ENCODE data around the gene TRIM15. TPM values are rescaled to one million over a fixed set of nuclear protein-coding genes. Genes with fewer than 3 reads are reported as not detected.

Gene TRIM15
- total and polyA plus RNA-seq, 2 of the 4 experiments (the other 2 are of a cell fraction): not detected

GRCh38 chr6:30143780-30144179, 19.6 kb upstream of the TRIM15 start:
- no peak overlapping the region for H2AFZ ChIP-seq (replicated peaks; ENCODE audit: low read length, poor library complexity)
- no peaks in the 10 kb centered on the region for H3K9me3 ChIP-seq (ENCODE audit: control insufficient read depth, insufficient read depth, low read length)
- no peak overlapping the region for H3K9ac ChIP-seq (ENCODE audit: low read depth, low read length)
- H4K91ac ChIP-seq (ENCODE audit: insufficient read depth, low read depth, low read length): no peak overlapping the region
- H3K4ac ChIP-seq (ENCODE audit: low read depth, low read length): no peak overlapping the region
- DNase-seq (no peak), ATAC-seq (ENCODE audit: low read depth) (no peak)
- H2BK5ac ChIP-seq (ENCODE audit: low read depth, low read length, poor library complexity, severe bottlenecking): no peak overlapping the region
- no peak overlapping the region for H3K23ac ChIP-seq (ENCODE audit: low read depth, low read length)
- H2AK9ac ChIP-seq (replicated peaks; ENCODE audit: low read depth, low read length, poor library complexity): no peak overlapping the region
- dilution Hi-C loops (cut with HindIII; ENCODE audit: low sequenced_read_pairs, unreplicated experiment) (no loop called here), intact Hi-C loops (cut with micrococcal nuclease) (no loop called here), in situ Hi-C loops (cut with MboI; ENCODE audit: low sequenced_read_pairs) (no loop called here)
- ChIA-PET CTCF (interaction anchor here (4.3 kb wide), 1 partner anchor 13 kb away, joined by 26 read pairs; no protein-coding TSS in a partner anchor), POLR2A (ENCODE audit: unreplicated experiment) (no interaction called here)
- WGBS, 2 experiments (ENCODE audit: extremely low coverage in 2 of 2, insufficient read length in 1 of 2): 38% methylated on average over 1 of the region's 2 CpGs; no CpG with 5 or more reads in 1 of the 2 experiments
- no TSS peak for BruUV-seq (replicated peaks)
- no peaks in the 10 kb centered on the region for H4K20me1 ChIP-seq (ENCODE audit: insufficient read depth, low read length)
- no peak overlapping the region for H3K18ac ChIP-seq (ENCODE audit: low read depth, low read length)
- H3K56ac ChIP-seq (ENCODE audit: extremely low read depth, insufficient read depth, low read length): no peak overlapping the region
- no peak overlapping the region for H2BK120ac ChIP-seq (ENCODE audit: low read depth, low read length)
- no peak overlapping the region for H4K5ac ChIP-seq (ENCODE audit: low read depth, low read length)
- no peak overlapping the region for H3K27ac ChIP-seq (ENCODE audit: insufficient read depth, low read length)
- H3K27me3 ChIP-seq (ENCODE audit: control insufficient read depth, insufficient read depth, low read length): peaks cover 32% of the 10 kb centered on the region
- no peaks in the 10 kb centered on the region for H3K79me1 ChIP-seq (ENCODE audit: low read depth in 1 of 2, low read length in 2 of 2)
- no peak overlapping the region for H2BK15ac ChIP-seq (ENCODE audit: low read depth, low read length)
- no peak overlapping the region for H3K4me2 ChIP-seq (ENCODE audit: low read depth, low read length)
- H2BK20ac ChIP-seq (ENCODE audit: low read depth, low read length): no peak overlapping the region
- H3K14ac ChIP-seq (replicated peaks; ENCODE audit: low read depth, low read length): no peak overlapping the region
- H3K4me1 ChIP-seq (ENCODE audit: control insufficient read depth, insufficient read depth, low read length): no peaks in the 10 kb centered on the region
- H3K36me3 ChIP-seq (ENCODE audit: control insufficient read depth, insufficient read depth, low read length): no peaks in the 10 kb centered on the region
- no peak overlapping the region for H4K8ac ChIP-seq (ENCODE audit: low read depth in 2 of 2, low read length in 2 of 2)
- no peak overlapping the region for H3K4me3 ChIP-seq (ENCODE audit: insufficient read depth, low read depth, low read length)
- no peak overlapping the region for H2AK5ac ChIP-seq (ENCODE audit: low read depth, low read length)
- no peaks in the 10 kb centered on the region for H3K9me1 ChIP-seq (ENCODE audit: insufficient read depth, low read length)
- TF ChIP-seq USF2 (IDR thresholded peaks at IDR 0.05; ENCODE audit: low read depth, low read length): no peak
- TF ChIP-seq BHLHE40 (IDR thresholded peaks at IDR 0.05; ENCODE audit: low read depth, low read length): no peak
- TF ChIP-seq RFX5 (IDR thresholded peaks at IDR 0.05; ENCODE audit: low read depth, low read length): no peak
- TF ChIP-seq CTCF (conservative IDR thresholded peaks at IDR 0.05; ENCODE audit: low read depth, low read length): no peak
- no peak for TF ChIP-seq MAZ (IDR thresholded peaks at IDR 0.05; ENCODE audit: borderline replicate concordance, low read depth, low read length)
- no peak for TF ChIP-seq FOS (IDR thresholded peaks at IDR 0.05; ENCODE audit: low read depth, low read length)
- TF ChIP-seq CEBPB (IDR thresholded peaks at IDR 0.05; ENCODE audit: low read depth, low read length): no peak
- TF ChIP-seq CHD1 (IDR thresholded peaks at IDR 0.05; ENCODE audit: low read depth, low read length): no peak
- TF ChIP-seq SMC3 (IDR thresholded peaks at IDR 0.05; ENCODE audit: low read depth, low read length): no peak
- TF ChIP-seq RAD21 (IDR thresholded peaks at IDR 0.05; ENCODE audit: low read length): no peak
